Keratinocyte (primary cell): Measurements from ENCODE around the gene BRINP3. TPM values are rescaled to one million over a fixed set of nuclear protein-coding genes. Genes with fewer than 3 reads are reported as not detected.
A peak's percentile ranks its signal among the peaks of the same experiment; 100 is the strongest.

Source experiments
- DNase-seq: peaks from one replicate; pipeline ENCODE4 v3.0.0-alpha.2; 2011; ENCODE audit warnings: low read depth, missing footprints, low spot score
- FAIRE-seq: peaks from 2 replicates; lab custom pipeline; 2011; peaks lifted over from hg19 to GRCh38; lab: Jason Lieb, UNC
- H2AFZ ChIP-seq: 2 replicates; pipeline ENCODE4 v1.6.0; 2012; ENCODE audit warnings: low read length, control low read depth, inconsistent platforms; ENCODE audit not compliant: control insufficient read depth
- H3K27ac ChIP-seq: 2 replicates; pipeline ENCODE4 v1.5.1; 2011; ENCODE audit warnings: low read length; ENCODE audit not compliant: control insufficient read depth, insufficient read depth
- H3K27me3 ChIP-seq: 3 replicates; pipeline ENCODE4 v1.6.0; 2011; ENCODE audit warnings: low read length; ENCODE audit not compliant: control insufficient read depth, insufficient read depth; ENCODE audit errors: extremely low read depth
- H3K36me3 ChIP-seq, 2 experiments: 2 replicates in 1 of 2; 3 replicates in 1 of 2; pipeline ENCODE4 v1.5.1; 2011; ENCODE audit warnings: low read length in 2 of 2, mild to moderate bottlenecking in 1 of 2; ENCODE audit not compliant: control insufficient read depth in 2 of 2, insufficient read depth in 2 of 2; ENCODE audit errors: extremely low read depth in 1 of 2
- H3K4me1 ChIP-seq: 3 replicates; pipeline ENCODE4 v1.5.1; 2011; ENCODE audit warnings: low read length; ENCODE audit not compliant: control insufficient read depth, insufficient read depth; ENCODE audit errors: extremely low read depth
- H3K4me2 ChIP-seq: 3 replicates; pipeline ENCODE4 v1.6.0; 2011; ENCODE audit warnings: low read depth, low read length; ENCODE audit not compliant: control insufficient read depth, insufficient read depth; ENCODE audit errors: extremely low read depth
- H3K4me3 ChIP-seq, 3 experiments: fragments of 200-600 bp in 1 of 3; sonication (generic) in 1 of 3; 2 replicates in 2 of 3; 3 replicates in 1 of 3; pipeline ENCODE4 v1.5.1; 2011 to 2016; ENCODE audit warnings: low read length in 3 of 3, mild to moderate bottlenecking in 3 of 3, control low read depth in 2 of 3, inconsistent platforms in 1 of 3, low read depth in 1 of 3, mixed read lengths in 1 of 3, mixed run types in 1 of 3, moderate library complexity in 1 of 3; ENCODE audit not compliant: control insufficient read depth in 2 of 3, insufficient read depth in 2 of 3; ENCODE audit errors: extremely low read depth in 1 of 3
- H3K79me2 ChIP-seq: 2 replicates; pipeline ENCODE4 v1.6.0; 2012; ENCODE audit warnings: low read length; ENCODE audit not compliant: control insufficient read depth, insufficient read depth
- H3K9ac ChIP-seq: 3 replicates; pipeline ENCODE4 v1.6.0; 2011; ENCODE audit warnings: low read length; ENCODE audit not compliant: control insufficient read depth, insufficient read depth; ENCODE audit errors: extremely low read depth
- H3K9me1 ChIP-seq: 3 replicates; pipeline ENCODE4 v1.6.0; 2011; ENCODE audit warnings: low read length; ENCODE audit not compliant: control insufficient read depth, insufficient read depth; ENCODE audit errors: extremely low read depth
- H3K9me3 ChIP-seq: 2 replicates; pipeline ENCODE4 v1.5.1; 2012; ENCODE audit warnings: low read depth, low read length; ENCODE audit not compliant: control insufficient read depth
- H4K20me1 ChIP-seq: 3 replicates; pipeline ENCODE4 v1.6.0; 2011; ENCODE audit warnings: low read length; ENCODE audit not compliant: control insufficient read depth, insufficient read depth; ENCODE audit errors: extremely low read depth
- CTCF ChIP-seq, 3 experiments: IDR thresholded peaks in 1 of 3; conservative IDR thresholded peaks in 1 of 3; optimal IDR thresholded peaks in 1 of 3; 2 replicates in 2 of 3; 3 replicates in 1 of 3; pipeline versions ENCODE3 to v1.5.1; 2011; ENCODE audit warnings: low read length in 3 of 3, mild to moderate bottlenecking in 3 of 3, moderate library complexity in 2 of 3, control low read depth in 1 of 3, inconsistent platforms in 1 of 3; ENCODE audit not compliant: insufficient read depth in 2 of 3; ENCODE audit errors: extremely low read depth in 1 of 3
- EZH2 ChIP-seq: IDR thresholded peaks from one replicate; pipeline ENCODE4 v1.6.1; 2012; ENCODE audit warnings: inconsistent platforms, mild to moderate bottlenecking, low read length, moderate library complexity
- dilution Hi-C: fragments of 300-500 bp; cut with MboI; formaldehyde crosslinking; loops from one replicate; pipeline ENCODE4 v1.7.0; 2020; ENCODE audit warnings: low sequenced_read_pairs; ENCODE audit not compliant: extremely low pct_ligation_motif_present
- polyA plus RNA-seq, 5 experiments: library from polyadenylated mRNA; depleted of rRNA in 3 of 5; stranded (reverse) in 3 of 5; stranded (forward) in 1 of 5; unstranded in 1 of 5; fragments of >200 nt; gene quantifications; 1 replicate in 1 of 5; 2 replicates in 3 of 5; 3 replicates in 1 of 5; pipeline versions ENCODE4 v1.2.1 to v1.2.3, GENCODE V29; 2011 to 2012; ENCODE audit warnings: missing spikeins in 2 of 5, low read depth in 1 of 5, low replicate concordance in 1 of 5

BRINP3 gene
- polyA plus RNA-seq, 1 donor (not counting 4 experiments of a cell fraction or from before 2014, with no cell fraction given) = not detected

- no peak overlapping the region for H3K4me3 ChIP-seq
- H3K4me2 ChIP-seq = no peak overlapping the region
- H3K27ac ChIP-seq = no peak overlapping the region
- TF ChIP-seq EZH2 (no peak), CTCF (optimal IDR thresholded peaks at IDR 0.05 in 1 of 3, IDR thresholded peaks at IDR 0.05 in 1 of 3, conservative IDR thresholded peaks at IDR 0.05 in 1 of 3; ENCODE audit: extremely low read depth in 1 of 3, insufficient read depth in 2 of 3, low read length in 3 of 3) (no peak)
- H2AFZ ChIP-seq = no peak overlapping the region
- H3K79me2 ChIP-seq = no peaks in the 10 kb centered on the region
- H3K9ac ChIP-seq = no peak overlapping the region
- H4K20me1 ChIP-seq = no peaks in the 10 kb centered on the region
- FAIRE-seq (no peak), DNase-seq (no peak)
- no peaks in the 10 kb centered on the region for H3K9me3 ChIP-seq
- no peaks in the 10 kb centered on the region for H3K36me3 ChIP-seq
- H3K4me1 ChIP-seq = peaks cover 7% of the 10 kb centered on the region
- dilution Hi-C loops = no loop called here
- no peaks in the 10 kb centered on the region for H3K27me3 ChIP-seq
- H3K9me1 ChIP-seq = no peaks in the 10 kb centered on the region
Measured at GRCh38 chr1:190168893-190169280, 308.8 kb downstream of the BRINP3 start.

GRCh38 chr1:190168116-190168892 lies 309.4 kb downstream of the BRINP3 start:
- H3K4me2 ChIP-seq = no peak overlapping the region
- DNase-seq (peak; percentile 19), FAIRE-seq (no peak)
- no peaks in the 10 kb centered on the region for H3K27me3 ChIP-seq
- H3K36me3 ChIP-seq = no peaks in the 10 kb centered on the region
- H3K79me2 ChIP-seq = no peaks in the 10 kb centered on the region
- dilution Hi-C loops = no loop called here
- no peak overlapping the region for H3K9ac ChIP-seq
- peaks cover 7% of the 10 kb centered on the region for H3K4me1 ChIP-seq
- no peak overlapping the region for H3K27ac ChIP-seq
- no peaks in the 10 kb centered on the region for H4K20me1 ChIP-seq
- no peak overlapping the region for H3K4me3 ChIP-seq
- no peaks in the 10 kb centered on the region for H3K9me3 ChIP-seq
- TF ChIP-seq EZH2 = no peak
- TF ChIP-seq CTCF (optimal IDR thresholded peaks at IDR 0.05 in 1 of 3, IDR thresholded peaks at IDR 0.05 in 1 of 3, conservative IDR thresholded peaks at IDR 0.05 in 1 of 3; ENCODE audit: extremely low read depth in 1 of 3, insufficient read depth in 2 of 3, low read length in 3 of 3) = no peak
- no peak overlapping the region for H2AFZ ChIP-seq
- H3K9me1 ChIP-seq = no peaks in the 10 kb centered on the region
